Mesendoderm (in vitro differentiated cells): ENCODE results near the gene CRISPLD2.

Source experiments
- DNase-seq: peaks from one replicate; pipeline ENCODE4 v3.0.0; 2013
- H2AK5ac ChIP-seq: 2 replicates; pipeline ENCODE4 v1.6.1; 2013; ENCODE audit warnings: low read length, inconsistent platforms
- H2BK120ac ChIP-seq: 2 replicates; pipeline ENCODE4 v1.6.1; 2013; ENCODE audit warnings: low read depth, mild to moderate bottlenecking, low read length, moderate library complexity, mixed read lengths
- H2BK15ac ChIP-seq: replicated peaks from 2 replicates; pipeline ENCODE4 v1.6.1; 2013; ENCODE audit warnings: low read depth, mild to moderate bottlenecking, moderate library complexity
- H2BK5ac ChIP-seq: 2 replicates; pipeline ENCODE4 v1.6.1; 2013; ENCODE audit warnings: low read length, inconsistent platforms
- H3K18ac ChIP-seq: 2 replicates; pipeline ENCODE4 v1.6.1; 2013; ENCODE audit warnings: mild to moderate bottlenecking, low read length, mixed read lengths
- H3K23ac ChIP-seq: one replicate; pipeline ENCODE4 v1.6.1; 2013; ENCODE audit warnings: low read length
- H3K27ac ChIP-seq: 2 replicates; pipeline ENCODE4 v1.5.1; 2013; ENCODE audit warnings: low read depth, mild to moderate bottlenecking, inconsistent platforms, low read length, moderate library complexity
- H3K27me3 ChIP-seq: 2 replicates; pipeline ENCODE4 v1.6.1; 2013; ENCODE audit warnings: low read length, control low read depth, mild to moderate bottlenecking, inconsistent platforms; ENCODE audit not compliant: insufficient read depth, poor library complexity
- H3K36me3 ChIP-seq: 2 replicates; pipeline ENCODE4 v1.6.1; 2013; ENCODE audit warnings: low read length, inconsistent platforms; ENCODE audit not compliant: control insufficient read depth, insufficient read depth
- H3K4ac ChIP-seq: one replicate; pipeline ENCODE4 v1.6.1; 2013; ENCODE audit warnings: low read depth, mild to moderate bottlenecking, low read length, moderate library complexity
- H3K4me1 ChIP-seq: 2 replicates; pipeline ENCODE4 v1.6.1; 2013; ENCODE audit warnings: low read depth, low read length, inconsistent platforms; ENCODE audit not compliant: control insufficient read depth
- H3K4me2 ChIP-seq: 2 replicates; pipeline ENCODE4 v1.6.1; 2013; ENCODE audit warnings: low read length
- H3K4me3 ChIP-seq: 2 replicates; pipeline ENCODE4 v1.5.1; 2013; ENCODE audit warnings: mild to moderate bottlenecking, low read length
- H3K56ac ChIP-seq: one replicate; pipeline ENCODE4 v1.6.1; 2013; ENCODE audit warnings: low read length
- H3K79me1 ChIP-seq: 2 replicates; pipeline ENCODE4 v1.6.1; 2013; ENCODE audit warnings: low read length, inconsistent platforms
- H3K79me2 ChIP-seq: 2 replicates; pipeline ENCODE4 v1.6.1; 2013; ENCODE audit warnings: mild to moderate bottlenecking, low read length; ENCODE audit not compliant: control insufficient read depth, insufficient read depth
- H3K9ac ChIP-seq: 2 replicates; pipeline ENCODE4 v1.6.1; 2013; ENCODE audit warnings: low read length, inconsistent platforms
- H4K5ac ChIP-seq: one replicate; pipeline ENCODE4 v1.6.1; 2013; ENCODE audit warnings: low read length
- H4K8ac ChIP-seq: one replicate; pipeline ENCODE4 v1.6.1; 2013; ENCODE audit warnings: low read depth, mild to moderate bottlenecking, control low read depth, low read length, moderate library complexity
- WGBS: extraction: QIAGEN DNeasy Blood & Tissue Kit; methylation state at CpG from one replicate; pipeline ENCODE4 v1.1.7; 2013; ENCODE audit warnings: low lambda C conversion rate, missing lambda C conversion rate; ENCODE audit not compliant: insufficient coverage; ENCODE audit errors: extremely low coverage; 5-methylcytosine and 5-hydroxymethylcytosine counted together

CRISPLD2 gene

DNA sequence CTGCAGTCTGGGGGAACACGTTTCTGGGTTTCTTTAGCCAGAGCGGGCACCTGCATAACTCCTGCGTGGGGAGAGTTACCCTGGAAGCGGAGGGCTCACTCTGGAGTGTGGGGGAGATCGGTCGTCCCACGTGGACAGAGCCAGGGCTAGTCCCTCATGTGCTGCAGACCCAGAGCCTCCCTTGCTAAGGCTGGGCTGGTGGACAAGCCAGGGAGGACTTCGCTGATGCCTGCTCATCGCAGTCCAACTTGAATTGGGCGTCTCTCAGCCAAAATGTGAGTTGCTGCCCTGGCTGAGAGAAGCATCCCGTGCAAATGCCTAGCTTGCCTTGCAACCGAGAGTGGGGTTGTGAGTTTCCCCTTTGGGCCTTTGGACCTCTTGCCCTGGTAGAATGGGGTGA is 986 bp downstream of the CRISPLD2 start:
- Histone ChIP-seq H2BK5ac (no peak overlapping the region), H3K23ac (no peak overlapping the region), H2BK120ac (no peak overlapping the region), H3K27ac (no peak overlapping the region), H3K4me2 (no peak overlapping the region), H3K79me2 (no peaks in the 10 kb centered on the region), H3K9ac (no peak overlapping the region), H3K4ac (no peak overlapping the region), H3K27me3 (peaks cover 2% of the 10 kb centered on the region), H3K56ac (no peak overlapping the region), H3K18ac (no peak overlapping the region), H3K4me3 (no peak overlapping the region), H3K4me1 (no peaks in the 10 kb centered on the region), H3K36me3 (no peaks in the 10 kb centered on the region), H2BK15ac (no peak overlapping the region), H4K8ac (no peak overlapping the region), H4K5ac (no peak overlapping the region), H2AK5ac (no peak overlapping the region), H3K79me1 (no peaks in the 10 kb centered on the region)
- WGBS = no CpG with 5 or more reads among the region's 12 CpGs
- DNase-seq = no peak

- H2BK120ac ChIP-seq = no peak overlapping the region
- H4K8ac ChIP-seq = no peak overlapping the region
- no peaks in the 10 kb centered on the region for H3K79me1 ChIP-seq
- H2AK5ac ChIP-seq = no peak overlapping the region
- no peak overlapping the region for H2BK5ac ChIP-seq
- DNase-seq = no peak
- H4K5ac ChIP-seq = no peak overlapping the region
- no peaks in the 10 kb centered on the region for H3K79me2 ChIP-seq
- no peak overlapping the region for H3K23ac ChIP-seq
- H3K4me1 ChIP-seq = no peaks in the 10 kb centered on the region
- H3K56ac ChIP-seq = no peak overlapping the region
- H3K4ac ChIP-seq = no peak overlapping the region
- no peak overlapping the region for H3K18ac ChIP-seq
- peaks cover 2% of the 10 kb centered on the region for H3K27me3 ChIP-seq
- no peak overlapping the region for H3K4me2 ChIP-seq
- no peak overlapping the region for H3K4me3 ChIP-seq
- no peak overlapping the region for H3K9ac ChIP-seq
- H3K36me3 ChIP-seq = no peaks in the 10 kb centered on the region
- WGBS = no CpG with 5 or more reads among the region's 9 CpGs
- H2BK15ac ChIP-seq = no peak overlapping the region
- H3K27ac ChIP-seq = no peak overlapping the region
These were observed 1.4 kb downstream of the CRISPLD2 start for GRCh38 chr16:84821179-84821578.

GRCh38 chr16:84821728-84822689 is 2.2 kb downstream of the CRISPLD2 start:
- H4K5ac ChIP-seq = no peak overlapping the region
- no peak overlapping the region for H3K4me3 ChIP-seq
- H3K79me1 ChIP-seq = no peaks in the 10 kb centered on the region
- no peaks in the 10 kb centered on the region for H3K4me1 ChIP-seq
- DNase-seq = no peak
- no peak overlapping the region for H2AK5ac ChIP-seq
- H3K18ac ChIP-seq = no peak overlapping the region
- H4K8ac ChIP-seq = no peak overlapping the region
- no peak overlapping the region for H3K56ac ChIP-seq
- no peak overlapping the region for H2BK120ac ChIP-seq
- H2BK5ac ChIP-seq = no peak overlapping the region
- H3K36me3 ChIP-seq = no peaks in the 10 kb centered on the region
- H3K9ac ChIP-seq = no peak overlapping the region
- no peak overlapping the region for H3K27ac ChIP-seq
- H3K27me3 ChIP-seq = peaks cover 2% of the 10 kb centered on the region
- no peak overlapping the region for H3K4ac ChIP-seq
- H2BK15ac ChIP-seq = no peak overlapping the region
- H3K4me2 ChIP-seq = no peak overlapping the region
- no peaks in the 10 kb centered on the region for H3K79me2 ChIP-seq
- no peak overlapping the region for H3K23ac ChIP-seq
- WGBS = no CpG with 5 or more reads among the region's 13 CpGs

DNA sequence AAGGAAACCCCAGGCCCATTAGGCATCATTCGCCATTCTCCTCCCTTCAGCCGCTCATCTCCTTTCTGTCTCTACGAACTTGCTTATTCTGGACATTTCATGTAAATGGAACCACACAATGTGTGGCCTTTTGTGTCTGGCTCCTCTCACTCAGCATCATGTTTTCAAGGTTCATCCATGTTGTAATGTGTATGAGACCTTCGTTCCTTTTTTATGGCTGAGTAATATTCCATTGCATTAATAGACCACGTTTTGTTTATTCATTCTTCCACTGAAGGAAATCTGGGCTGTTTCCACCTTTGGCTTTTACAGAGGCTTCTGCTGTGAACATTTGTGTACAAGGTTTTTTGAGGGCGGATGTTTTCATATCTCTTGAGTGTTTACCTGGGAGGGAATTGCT is 3.2 kb downstream of the CRISPLD2 start:
- no peak overlapping the region for H3K4ac ChIP-seq
- no peak overlapping the region for H3K4me2 ChIP-seq
- no peak overlapping the region for H3K27ac ChIP-seq
- no peak overlapping the region for H2BK5ac ChIP-seq
- no peaks in the 10 kb centered on the region for H3K79me2 ChIP-seq
- H2BK15ac ChIP-seq = no peak overlapping the region
- WGBS = no CpG with 5 or more reads among the region's 6 CpGs
- no peak overlapping the region for H4K5ac ChIP-seq
- peaks cover 2% of the 10 kb centered on the region for H3K27me3 ChIP-seq
- no peaks in the 10 kb centered on the region for H3K36me3 ChIP-seq
- no peak overlapping the region for H3K23ac ChIP-seq
- H3K9ac ChIP-seq = no peak overlapping the region
- no peaks in the 10 kb centered on the region for H3K79me1 ChIP-seq
- no peak overlapping the region for H3K18ac ChIP-seq
- H3K56ac ChIP-seq = no peak overlapping the region
- no peak for DNase-seq
- H4K8ac ChIP-seq = no peak overlapping the region
- no peak overlapping the region for H3K4me3 ChIP-seq
- H2AK5ac ChIP-seq = no peak overlapping the region
- no peaks in the 10 kb centered on the region for H3K4me1 ChIP-seq
- no peak overlapping the region for H2BK120ac ChIP-seq

DNA sequence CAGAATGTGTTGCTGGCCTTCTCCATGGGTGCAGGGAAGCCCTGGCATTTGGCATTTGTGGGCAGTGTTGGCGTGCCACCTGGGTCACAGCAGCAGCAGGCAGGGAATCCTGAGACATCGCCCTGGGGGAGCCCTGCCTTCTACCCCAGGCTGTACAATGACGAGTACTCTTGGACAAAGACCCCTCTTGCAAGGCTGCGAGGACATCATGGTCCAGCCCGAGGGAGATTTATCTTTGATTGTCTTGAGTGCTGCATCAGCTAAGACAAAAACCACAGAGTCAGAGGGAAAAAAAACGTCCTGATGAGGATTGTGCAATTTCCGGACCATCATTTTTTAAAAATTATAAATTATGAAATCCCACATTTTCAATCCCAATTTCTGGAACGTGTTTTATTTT is 3.7 kb downstream of the CRISPLD2 start:
- Histone ChIP-seq H3K4me2 (no peak overlapping the region), H3K27ac (no peak overlapping the region), H3K18ac (no peak overlapping the region), H3K79me1 (no peaks in the 10 kb centered on the region), H3K79me2 (no peaks in the 10 kb centered on the region), H2BK15ac (no peak overlapping the region), H3K56ac (no peak overlapping the region), H2BK120ac (no peak overlapping the region), H3K4ac (no peak overlapping the region), H3K36me3 (no peaks in the 10 kb centered on the region), H2AK5ac (no peak overlapping the region), H3K27me3 (peaks cover 2% of the 10 kb centered on the region), H4K8ac (no peak overlapping the region), H3K23ac (no peak overlapping the region), H3K4me3 (no peak overlapping the region), H4K5ac (no peak overlapping the region), H3K4me1 (no peaks in the 10 kb centered on the region), H2BK5ac (no peak overlapping the region), H3K9ac (no peak overlapping the region)
- DNase-seq = no peak
- no CpG with 5 or more reads among the region's 8 CpGs for WGBS
